ENCODE results near the gene FTCDNL1. TPM values are rescaled to one million over a fixed set of nuclear protein-coding genes. Genes with fewer than 3 reads are reported as not detected.

The FTCDNL1 gene
- total and polyA plus RNA-seq, 2 experiments from 2014 or later, result 1.4 to 6.1 TPM

DNA sequence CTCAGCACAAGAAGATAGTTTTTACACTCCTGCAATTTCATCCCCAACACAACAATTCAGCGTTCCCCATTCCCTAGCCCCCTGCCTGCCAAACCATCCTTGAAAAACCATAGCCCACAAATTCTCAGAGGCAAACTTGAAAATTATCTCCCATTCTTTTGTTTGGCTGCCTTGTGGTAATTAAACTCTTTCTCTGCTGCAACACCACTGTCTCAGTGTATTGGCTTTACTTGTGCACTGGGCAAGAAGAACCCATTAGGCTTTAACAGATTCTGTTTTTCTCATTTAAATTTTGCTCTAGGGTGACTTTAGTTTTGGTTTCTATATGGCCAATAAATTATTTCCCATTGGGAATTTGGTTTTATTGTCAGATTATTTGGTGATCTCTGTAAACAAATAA, 23.2 kb upstream of the FTCDNL1 start:
- Histone ChIP-seq H3K4me3 (no peak overlapping the region), H2AFZ (no peak overlapping the region), H3K9me3 (ENCODE audit: low read depth) (peaks cover 3% of the 10 kb centered on the region), H3K27me3 (no peaks in the 10 kb centered on the region), H3K4me2 (no peak overlapping the region), H3K9me2 (replicated peaks; ENCODE audit: insufficient read depth) (no peaks in the 10 kb centered on the region), H3K4me1 (ENCODE audit: insufficient read depth) (no peaks in the 10 kb centered on the region), H4K20me1 (ENCODE audit: insufficient read depth, poor library complexity, severe bottlenecking) (no peaks in the 10 kb centered on the region), H3K79me2 (no peaks in the 10 kb centered on the region), H3K27ac (no peak overlapping the region), H3K36me3 (replicated peaks; ENCODE audit: insufficient read depth, low read depth) (no peaks in the 10 kb centered on the region)
- DNase-seq (ENCODE audit: low spot score), result no peak
- TF ChIP-seq EZH2phosphoT487 (IDR thresholded peaks at IDR 0.05; ENCODE audit: low read depth, severe bottlenecking, unreplicated experiment) (no peak), EZH2 (IDR thresholded peaks at IDR 0.05; ENCODE audit: borderline replicate concordance) (no peak)
- TF ChIP-seq, protein P1, sequence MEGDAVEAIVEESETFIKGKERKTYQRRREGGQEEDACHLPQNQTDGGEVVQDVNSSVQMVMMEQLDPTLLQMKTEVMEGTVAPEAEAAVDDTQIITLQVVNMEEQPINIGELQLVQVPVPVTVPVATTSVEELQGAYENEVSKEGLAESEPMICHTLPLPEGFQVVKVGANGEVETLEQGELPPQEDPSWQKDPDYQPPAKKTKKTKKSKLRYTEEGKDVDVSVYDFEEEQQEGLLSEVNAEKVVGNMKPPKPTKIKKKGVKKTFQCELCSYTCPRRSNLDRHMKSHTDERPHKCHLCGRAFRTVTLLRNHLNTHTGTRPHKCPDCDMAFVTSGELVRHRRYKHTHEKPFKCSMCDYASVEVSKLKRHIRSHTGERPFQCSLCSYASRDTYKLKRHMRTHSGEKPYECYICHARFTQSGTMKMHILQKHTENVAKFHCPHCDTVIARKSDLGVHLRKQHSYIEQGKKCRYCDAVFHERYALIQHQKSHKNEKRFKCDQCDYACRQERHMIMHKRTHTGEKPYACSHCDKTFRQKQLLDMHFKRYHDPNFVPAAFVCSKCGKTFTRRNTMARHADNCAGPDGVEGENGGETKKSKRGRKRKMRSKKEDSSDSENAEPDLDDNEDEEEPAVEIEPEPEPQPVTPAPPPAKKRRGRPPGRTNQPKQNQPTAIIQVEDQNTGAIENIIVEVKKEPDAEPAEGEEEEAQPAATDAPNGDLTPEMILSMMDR (IDR thresholded peaks at IDR 0.05; ENCODE audit: poor library complexity), result no peak
- WGBS (ENCODE audit: low lambda C conversion rate, missing lambda C conversion rate), result 97% methylated on average over 1 of the region's 1 CpG

DNA sequence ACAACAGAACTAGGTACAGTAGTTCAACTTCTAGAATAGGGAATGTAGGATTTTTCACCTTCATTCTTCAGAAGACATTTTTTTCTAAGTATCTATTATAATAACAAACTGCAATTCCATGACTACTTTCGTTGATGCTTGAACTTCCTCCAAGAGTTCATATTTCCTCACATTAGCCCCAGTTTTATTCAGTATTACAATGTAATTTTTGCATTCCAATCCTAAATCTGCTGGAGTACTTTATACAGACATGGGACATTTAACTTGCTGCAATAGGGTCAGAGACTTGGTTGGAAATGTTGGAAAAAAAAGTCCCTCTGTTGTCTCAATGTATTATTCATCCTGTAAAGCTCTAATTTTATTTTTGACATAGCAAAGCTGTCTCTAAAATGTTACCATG, 19.6 kb upstream of the FTCDNL1 start:
- Histone ChIP-seq H3K79me2 (no peaks in the 10 kb centered on the region), H2AFZ (no peak overlapping the region), H4K20me1 (ENCODE audit: insufficient read depth, poor library complexity, severe bottlenecking) (no peaks in the 10 kb centered on the region), H3K4me3 (no peak overlapping the region), H3K36me3 (replicated peaks; ENCODE audit: insufficient read depth, low read depth) (no peaks in the 10 kb centered on the region), H3K9me2 (replicated peaks; ENCODE audit: insufficient read depth) (no peaks in the 10 kb centered on the region), H3K9me3 (ENCODE audit: low read depth) (peaks cover 3% of the 10 kb centered on the region), H3K4me2 (no peak overlapping the region), H3K27ac (no peak overlapping the region), H3K4me1 (ENCODE audit: insufficient read depth) (no peaks in the 10 kb centered on the region), H3K27me3 (no peaks in the 10 kb centered on the region)
- WGBS (ENCODE audit: low lambda C conversion rate, missing lambda C conversion rate), result 76% methylated on average over 1 of the region's 1 CpG
- no peak for DNase-seq (ENCODE audit: low spot score)
- no peak for TF ChIP-seq EZH2phosphoT487 (IDR thresholded peaks at IDR 0.05; ENCODE audit: low read depth, severe bottlenecking, unreplicated experiment)
- no peak for TF ChIP-seq EZH2 (IDR thresholded peaks at IDR 0.05; ENCODE audit: borderline replicate concordance)
- TF ChIP-seq, protein P1 (IDR thresholded peaks at IDR 0.05; ENCODE audit: poor library complexity), result no peak

DNA sequence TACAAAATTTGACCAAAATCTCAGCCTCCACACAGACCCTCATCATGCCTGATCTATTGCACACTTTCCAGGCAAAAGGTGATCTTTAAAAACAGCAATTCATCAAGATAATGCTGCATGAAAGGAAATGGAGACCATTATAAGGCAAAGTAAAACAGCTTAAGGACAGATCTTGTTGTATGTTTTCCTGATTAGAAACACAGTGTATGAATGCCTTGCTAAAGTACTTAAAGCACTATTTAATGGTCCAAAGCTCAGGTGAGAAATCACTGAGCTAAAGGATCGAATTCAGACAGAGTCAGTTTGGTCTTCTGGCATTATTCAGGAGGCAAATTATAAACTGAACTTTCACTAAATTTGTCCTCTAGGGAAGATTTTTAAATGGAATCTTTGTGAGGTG, 18.7 kb upstream of the FTCDNL1 start:
- DNase-seq (ENCODE audit: low spot score), result no peak
- no peak overlapping the region for H3K27ac ChIP-seq
- H3K4me2 ChIP-seq, result no peak overlapping the region
- 50% methylated on average over 1 of the region's 1 CpG for WGBS (ENCODE audit: low lambda C conversion rate, missing lambda C conversion rate)
- no peaks in the 10 kb centered on the region for H3K36me3 ChIP-seq (replicated peaks; ENCODE audit: insufficient read depth, low read depth)
- H4K20me1 ChIP-seq (ENCODE audit: insufficient read depth, poor library complexity, severe bottlenecking), result no peaks in the 10 kb centered on the region
- no peaks in the 10 kb centered on the region for H3K4me1 ChIP-seq (ENCODE audit: insufficient read depth)
- H3K4me3 ChIP-seq, result no peak overlapping the region
- no peaks in the 10 kb centered on the region for H3K27me3 ChIP-seq
- no peaks in the 10 kb centered on the region for H3K79me2 ChIP-seq
- H3K9me3 ChIP-seq (ENCODE audit: low read depth), result peaks cover 3% of the 10 kb centered on the region
- H2AFZ ChIP-seq, result no peak overlapping the region
- no peaks in the 10 kb centered on the region for H3K9me2 ChIP-seq (replicated peaks; ENCODE audit: insufficient read depth)
- no peak for TF ChIP-seq EZH2phosphoT487 (IDR thresholded peaks at IDR 0.05; ENCODE audit: low read depth, severe bottlenecking, unreplicated experiment)
- no peak for TF ChIP-seq EZH2 (IDR thresholded peaks at IDR 0.05; ENCODE audit: borderline replicate concordance)
- TF ChIP-seq, protein P1 (IDR thresholded peaks at IDR 0.05; ENCODE audit: poor library complexity), result no peak

DNA sequence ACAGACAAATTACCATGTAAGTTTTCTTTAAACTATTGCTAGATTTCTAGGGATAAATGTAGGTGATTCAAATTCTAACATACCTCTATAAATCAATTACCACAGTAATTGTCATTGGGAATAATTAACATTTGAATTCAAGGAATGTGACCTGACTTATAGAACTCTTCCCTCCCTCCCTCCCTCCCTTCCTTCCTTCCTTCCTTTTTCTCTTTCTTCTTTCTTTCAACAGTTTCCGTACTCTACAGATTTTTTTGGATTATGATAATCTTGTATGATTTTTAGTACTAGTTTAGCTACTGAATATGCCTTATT, 18.2 kb upstream of the FTCDNL1 start:
- no peak overlapping the region for H3K4me2 ChIP-seq
- no peaks in the 10 kb centered on the region for H3K27me3 ChIP-seq
- H3K4me3 ChIP-seq, result no peak overlapping the region
- no peaks in the 10 kb centered on the region for H3K36me3 ChIP-seq (replicated peaks; ENCODE audit: insufficient read depth, low read depth)
- H4K20me1 ChIP-seq (ENCODE audit: insufficient read depth, poor library complexity, severe bottlenecking), result no peaks in the 10 kb centered on the region
- WGBS (ENCODE audit: low lambda C conversion rate, missing lambda C conversion rate), result 73% methylated on average over 1 of the region's 1 CpG
- peaks cover under 1% of the 10 kb centered on the region for H3K9me3 ChIP-seq (ENCODE audit: low read depth)
- H3K27ac ChIP-seq, result no peak overlapping the region
- H2AFZ ChIP-seq, result no peak overlapping the region
- no peaks in the 10 kb centered on the region for H3K4me1 ChIP-seq (ENCODE audit: insufficient read depth)
- TF ChIP-seq EZH2 (IDR thresholded peaks at IDR 0.05; ENCODE audit: borderline replicate concordance) (no peak), EZH2phosphoT487 (IDR thresholded peaks at IDR 0.05; ENCODE audit: low read depth, severe bottlenecking, unreplicated experiment) (no peak)
- TF ChIP-seq, protein P1 (IDR thresholded peaks at IDR 0.05; ENCODE audit: poor library complexity), result no peak
- H3K9me2 ChIP-seq (replicated peaks; ENCODE audit: insufficient read depth), result no peaks in the 10 kb centered on the region
- no peaks in the 10 kb centered on the region for H3K79me2 ChIP-seq
- DNase-seq (ENCODE audit: low spot score), result no peak

Data from hepatocyte (in vitro differentiated cells).